ENCODE results near the gene INPP5B. TPM values are rescaled to one million over a fixed set of nuclear protein-coding genes. Genes with fewer than 3 reads are reported as not detected.
A peak's percentile ranks its signal among the peaks of the same experiment; 100 is the strongest.
"Not testable (repeated sequence)": the region's sequence is repeated elsewhere in the genome, so short reads cannot be mapped to it uniquely, and the experiment has no call there.

INPP5B gene
- total and polyA plus RNA-seq, 2 of the 13 experiments (the other 11 are each of a cell fraction or from before 2014, with no cell fraction given) = 9.0 to 9.8 TPM

DNA sequence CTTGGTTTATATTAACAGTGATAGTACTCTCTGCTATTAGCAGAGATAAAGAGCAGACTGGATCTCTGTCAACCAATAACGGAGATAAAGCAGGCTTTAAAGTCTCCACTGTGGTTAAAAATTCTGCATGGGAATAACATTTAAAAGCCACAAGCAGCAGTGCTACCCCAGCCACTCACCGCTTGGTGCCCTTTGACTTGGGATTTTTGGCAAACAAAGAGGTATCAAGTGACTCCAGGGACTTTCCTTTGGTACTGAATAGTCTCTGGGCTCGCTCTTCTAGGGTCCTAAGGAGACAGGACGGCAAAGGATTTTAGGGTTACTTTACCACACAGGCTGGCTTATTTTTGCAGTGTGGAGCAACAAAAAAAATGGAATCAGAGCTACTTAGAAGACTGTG, 31.7 kb upstream of the INPP5B start (continued):
- TF ChIP-seq ZNF749 (CRISPR knock-in tag; IDR thresholded peaks at IDR 0.05; ENCODE audit: borderline replicate concordance) (no peak), RFX3 (CRISPR knock-in tag; IDR thresholded peaks at IDR 0.05) (no peak)
- TF ChIP-seq, protein P1, sequence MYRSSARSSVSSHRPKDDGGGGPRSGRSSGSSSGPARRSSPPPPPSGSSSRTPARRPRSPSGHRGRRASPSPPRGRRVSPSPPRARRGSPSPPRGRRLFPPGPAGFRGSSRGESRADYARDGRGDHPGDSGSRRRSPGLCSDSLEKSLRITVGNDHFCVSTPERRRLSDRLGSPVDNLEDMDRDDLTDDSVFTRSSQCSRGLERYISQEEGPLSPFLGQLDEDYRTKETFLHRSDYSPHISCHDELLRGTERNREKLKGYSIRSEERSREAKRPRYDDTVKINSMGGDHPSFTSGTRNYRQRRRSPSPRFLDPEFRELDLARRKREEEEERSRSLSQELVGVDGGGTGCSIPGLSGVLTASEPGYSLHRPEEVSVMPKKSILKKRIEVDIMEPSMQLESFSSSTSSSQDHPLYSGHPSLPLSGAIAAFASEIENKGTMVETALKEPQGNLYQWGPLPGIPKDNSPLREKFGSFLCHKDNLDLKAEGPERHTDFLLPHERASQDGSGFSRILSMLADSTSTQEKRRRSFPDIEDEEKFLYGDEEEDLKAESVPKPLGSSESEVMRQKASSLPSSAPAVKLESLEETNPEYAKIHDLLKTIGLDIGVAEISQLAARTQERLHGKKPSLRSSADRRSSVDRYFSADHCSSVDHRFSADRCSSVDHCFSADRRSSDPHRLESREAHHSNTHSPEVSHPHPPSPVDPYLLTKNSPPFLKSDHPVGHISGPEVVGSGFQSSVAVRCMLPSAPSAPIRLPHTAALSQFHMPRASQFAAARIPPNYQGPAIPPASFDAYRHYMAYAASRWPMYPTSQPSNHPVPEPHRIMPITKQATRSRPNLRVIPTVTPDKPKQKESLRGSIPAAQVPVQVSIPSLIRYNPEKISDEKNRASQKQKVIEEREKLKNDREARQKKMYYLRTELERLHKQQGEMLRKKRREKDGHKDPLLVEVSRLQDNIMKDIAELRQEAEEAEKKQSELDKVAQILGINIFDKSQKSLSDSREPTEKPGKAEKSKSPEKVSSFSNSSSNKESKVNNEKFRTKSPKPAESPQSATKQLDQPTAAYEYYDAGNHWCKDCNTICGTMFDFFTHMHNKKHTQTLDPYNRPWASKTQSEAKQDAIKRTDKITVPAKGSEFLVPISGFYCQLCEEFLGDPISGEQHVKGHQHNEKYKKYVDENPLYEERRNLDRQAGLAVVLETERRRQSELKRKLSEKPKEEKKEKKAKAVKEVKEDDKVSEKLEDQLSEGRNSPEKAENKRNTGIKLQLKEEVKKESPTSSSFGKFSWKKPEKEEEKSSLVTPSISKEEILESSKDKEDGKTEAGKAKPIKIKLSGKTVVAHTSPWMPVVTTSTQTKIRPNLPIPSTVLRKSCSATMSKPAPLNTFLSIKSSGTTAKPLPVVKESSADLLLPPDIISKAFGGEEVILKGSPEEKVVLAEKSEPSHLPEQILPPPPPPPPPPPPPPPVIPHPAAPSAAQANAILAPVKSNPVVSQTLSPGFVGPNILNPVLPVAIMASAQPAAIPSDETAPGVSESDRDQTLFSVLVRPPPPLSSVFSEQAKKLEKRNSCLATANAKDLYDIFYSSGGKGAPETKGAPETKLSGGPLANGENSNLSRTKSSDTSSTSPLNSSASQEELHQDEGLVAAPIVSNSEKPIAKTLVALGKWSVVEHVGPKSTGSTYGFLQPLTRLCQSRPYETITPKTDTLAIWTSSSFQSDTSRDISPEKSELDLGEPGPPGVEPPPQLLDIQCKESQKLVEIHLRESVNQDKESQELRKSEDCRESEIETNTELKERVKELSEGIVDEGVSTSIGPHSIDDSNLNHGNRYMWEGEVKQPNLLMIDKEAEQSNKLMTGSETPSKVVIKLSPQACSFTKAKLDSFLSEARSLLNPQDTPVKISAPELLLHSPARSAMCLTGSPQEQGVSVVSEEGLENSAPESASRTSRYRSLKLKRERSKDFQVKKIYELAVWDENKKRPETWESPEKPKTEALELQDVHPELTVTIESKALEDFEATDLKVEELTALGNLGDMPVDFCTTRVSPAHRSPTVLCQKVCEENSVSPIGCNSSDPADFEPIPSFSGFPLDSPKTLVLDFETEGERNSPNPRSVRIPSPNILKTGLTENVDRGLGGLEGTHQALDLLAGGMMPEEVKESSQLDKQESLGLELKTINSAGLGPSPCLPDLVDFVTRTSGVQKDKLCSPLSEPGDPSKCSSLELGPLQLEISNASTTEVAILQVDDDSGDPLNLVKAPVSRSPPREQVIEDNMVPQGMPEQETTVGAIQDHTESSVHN (CRISPR knock-in tag; IDR thresholded peaks at IDR 0.05) = no peak

DNA sequence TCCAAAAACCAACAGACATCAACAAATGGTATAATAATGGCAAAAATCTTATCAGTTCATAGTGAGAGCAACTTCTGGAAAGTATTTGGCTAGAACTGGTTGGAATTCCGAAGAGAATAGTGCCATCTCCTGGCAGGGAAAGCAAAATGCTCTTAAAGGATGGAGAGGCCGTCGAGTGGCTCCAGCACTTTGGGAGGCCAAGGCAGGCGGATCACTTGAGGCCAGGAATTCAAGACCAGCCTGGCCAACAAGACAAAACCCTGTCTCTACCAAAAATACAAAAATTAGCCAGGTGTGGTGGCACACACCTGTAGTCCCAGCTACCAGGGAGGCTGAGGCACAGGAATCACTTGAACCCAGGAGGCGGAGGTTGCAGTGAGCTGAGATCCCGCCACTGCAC, 28.2 kb upstream of the INPP5B start:
- peak; percentile 55 for DNase-seq (ENCODE audit: low spot score)
- H3K4me2 ChIP-seq (ENCODE audit: low read depth, low read length); BruUV-seq (replicated peaks); H3K79me2 ChIP-seq (ENCODE audit: insufficient read depth, low read length); H3K9me3 ChIP-seq (ENCODE audit: low read length); H3K27ac ChIP-seq (ENCODE audit: extremely low read length, insufficient read depth, low read length); H3K9ac ChIP-seq (ENCODE audit: insufficient read depth, low read depth, low read length); H3K27me3 ChIP-seq (ENCODE audit: control insufficient read depth in 1 of 2, insufficient read depth in 2 of 2, low read length in 2 of 2); H3K4me3 ChIP-seq (replicated peaks in 1 of 3; ENCODE audit: insufficient read depth in 1 of 3, low read depth in 2 of 3, low read length in 3 of 3); H2AFZ ChIP-seq (ENCODE audit: low read length); H3K4me1 ChIP-seq (ENCODE audit: insufficient read depth, low read length); H4K20me1 ChIP-seq (ENCODE audit: insufficient read depth, low read length): not testable (repeated sequence)
- 62% methylated on average over 6 of the region's 6 CpGs for WGBS (ENCODE audit: low lambda C conversion rate)
- CTCF ChIA-PET (ENCODE audit: low intra/inter-chr PET ratio, low total read pairs) = interaction anchor here (0.7 to 2.1 kb wide), 3 partner anchors 43 to 85 kb away, joined by 3 to 23 read pairs (median 8); no protein-coding TSS in a partner anchor
- peak; percentile 74 for ATAC-seq
- peaks cover 13 to 51% of the 10 kb centered on the region in 2 experiments for H3K36me3 ChIP-seq (replicated peaks in 1 of 2; ENCODE audit: control insufficient read depth in 1 of 2, insufficient read depth in 2 of 2, low read length in 2 of 2)
- intact Hi-C loops (cut with micrococcal nuclease; ENCODE audit: unreplicated experiment) (loop anchor here (1.0 kb wide), 2 partner anchors 56 to 85 kb away; no protein-coding TSS in a partner anchor), in situ Hi-C loops (cut with HindIII; ENCODE audit: extremely low pct_ligation_motif_present, low pct_unique_long_range_greater_than_20kb) (loop anchor here (5.0 kb wide), 1 partner anchor 83 kb away; no protein-coding TSS in a partner anchor)
- POLR2A ChIA-PET = interaction anchor here (0.9 kb wide), 1 partner anchor 12 kb away, joined by 3 read pairs; no protein-coding TSS in a partner anchor
- FAIRE-seq = peak; percentile 18
- TF ChIP-seq SMC3 (IDR thresholded peaks at IDR 0.05; ENCODE audit: low read length) (peak; percentile 60), STAG1 (CRISPR knock-in tag; IDR thresholded peaks at IDR 0.05) (peak; percentile 83), RAD21 (CRISPR knock-in tag; IDR thresholded peaks at IDR 0.05) (0 out of 2 replicates have a peak, but pooled peaks have one; percentile 33), PPARG (CRISPR knock-in tag; conservative IDR thresholded peaks at IDR 0.05) (0 out of 2 replicates have a peak, but pooled peaks have one; percentile 25), TEAD3 (CRISPR knock-in tag; optimal IDR thresholded peaks at IDR 0.05; ENCODE audit: borderline replicate concordance) (peak; percentile 22)
- TF ChIP-seq, protein P2, sequence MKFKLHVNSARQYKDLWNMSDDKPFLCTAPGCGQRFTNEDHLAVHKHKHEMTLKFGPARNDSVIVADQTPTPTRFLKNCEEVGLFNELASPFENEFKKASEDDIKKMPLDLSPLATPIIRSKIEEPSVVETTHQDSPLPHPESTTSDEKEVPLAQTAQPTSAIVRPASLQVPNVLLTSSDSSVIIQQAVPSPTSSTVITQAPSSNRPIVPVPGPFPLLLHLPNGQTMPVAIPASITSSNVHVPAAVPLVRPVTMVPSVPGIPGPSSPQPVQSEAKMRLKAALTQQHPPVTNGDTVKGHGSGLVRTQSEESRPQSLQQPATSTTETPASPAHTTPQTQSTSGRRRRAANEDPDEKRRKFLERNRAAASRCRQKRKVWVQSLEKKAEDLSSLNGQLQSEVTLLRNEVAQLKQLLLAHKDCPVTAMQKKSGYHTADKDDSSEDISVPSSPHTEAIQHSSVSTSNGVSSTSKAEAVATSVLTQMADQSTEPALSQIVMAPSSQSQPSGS (CRISPR knock-in tag; IDR thresholded peaks at IDR 0.05) = peak; percentile 36; the same call in 1 of the 2 replicates
- TF ChIP-seq, protein P3, sequence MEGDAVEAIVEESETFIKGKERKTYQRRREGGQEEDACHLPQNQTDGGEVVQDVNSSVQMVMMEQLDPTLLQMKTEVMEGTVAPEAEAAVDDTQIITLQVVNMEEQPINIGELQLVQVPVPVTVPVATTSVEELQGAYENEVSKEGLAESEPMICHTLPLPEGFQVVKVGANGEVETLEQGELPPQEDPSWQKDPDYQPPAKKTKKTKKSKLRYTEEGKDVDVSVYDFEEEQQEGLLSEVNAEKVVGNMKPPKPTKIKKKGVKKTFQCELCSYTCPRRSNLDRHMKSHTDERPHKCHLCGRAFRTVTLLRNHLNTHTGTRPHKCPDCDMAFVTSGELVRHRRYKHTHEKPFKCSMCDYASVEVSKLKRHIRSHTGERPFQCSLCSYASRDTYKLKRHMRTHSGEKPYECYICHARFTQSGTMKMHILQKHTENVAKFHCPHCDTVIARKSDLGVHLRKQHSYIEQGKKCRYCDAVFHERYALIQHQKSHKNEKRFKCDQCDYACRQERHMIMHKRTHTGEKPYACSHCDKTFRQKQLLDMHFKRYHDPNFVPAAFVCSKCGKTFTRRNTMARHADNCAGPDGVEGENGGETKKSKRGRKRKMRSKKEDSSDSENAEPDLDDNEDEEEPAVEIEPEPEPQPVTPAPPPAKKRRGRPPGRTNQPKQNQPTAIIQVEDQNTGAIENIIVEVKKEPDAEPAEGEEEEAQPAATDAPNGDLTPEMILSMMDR (CRISPR knock-in tag; IDR thresholded peaks at IDR 0.05) = peak; percentile 80
